ENCODE data around the gene PEX7. TPM values are rescaled to one million over a fixed set of nuclear protein-coding genes. Genes with fewer than 3 reads are reported as not detected.
"Not testable (repeated sequence)": the region's sequence is repeated elsewhere in the genome, so short reads cannot be mapped to it uniquely, and the experiment has no call there.

The PEX7 gene
- total and polyA plus RNA-seq, 2 experiments from 2014 or later, result 13.7 to 15.7 TPM

- peaks cover 13% of the 10 kb centered on the region for H3K4me1 ChIP-seq (ENCODE audit: low read depth)
- H3K4me3 ChIP-seq, result no peak overlapping the region
- H3K9me3 ChIP-seq (ENCODE audit: low read depth), result no peaks in the 10 kb centered on the region
- no peak for TF ChIP-seq CTCF (IDR thresholded peaks at IDR 0.05; ENCODE audit: low read depth, low read length)
- no peaks in the 10 kb centered on the region for H3K27me3 ChIP-seq
- no peaks in the 10 kb centered on the region for H3K36me3 ChIP-seq
- no peak for DNase-seq (ENCODE audit: low read depth in 1 of 2, low spot score in 1 of 2)
- no peak overlapping the region for H3K27ac ChIP-seq
Observed at GRCh38 chr6:136895901-136896300, 73.5 kb downstream of the PEX7 start.

DNA sequence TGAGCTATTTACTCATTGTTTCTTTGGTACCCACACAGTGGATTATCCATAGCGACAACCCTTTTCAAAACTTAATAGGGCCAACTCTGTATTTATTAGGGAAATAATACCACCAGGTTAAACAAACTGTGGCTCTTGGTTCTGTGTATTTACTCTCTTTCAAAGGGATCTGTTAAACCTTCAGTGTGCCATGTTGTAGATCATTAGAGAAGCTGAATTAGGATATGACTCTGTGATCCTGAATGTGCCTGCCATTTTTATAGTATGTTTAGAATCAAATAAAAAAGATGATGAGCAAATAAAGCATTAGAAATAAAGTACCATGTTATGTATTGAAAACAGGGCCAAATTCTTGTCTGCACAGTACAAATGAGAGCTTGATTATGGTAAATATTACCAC lies 74.7 kb downstream of the PEX7 start:
- Histone ChIP-seq H3K4me1 (ENCODE audit: low read depth) (peaks cover 10% of the 10 kb centered on the region), H3K36me3 (no peaks in the 10 kb centered on the region), H3K27ac (no peak overlapping the region), H3K27me3 (no peaks in the 10 kb centered on the region), H3K9me3 (ENCODE audit: low read depth) (no peaks in the 10 kb centered on the region), H3K4me3 (no peak overlapping the region)
- no peak for TF ChIP-seq CTCF (IDR thresholded peaks at IDR 0.05; ENCODE audit: low read depth, low read length)
- no peak for DNase-seq (ENCODE audit: low read depth in 1 of 2, low spot score in 1 of 2)

- no peaks in the 10 kb centered on the region for H3K9me3 ChIP-seq (ENCODE audit: low read depth)
- no peak overlapping the region for H3K4me3 ChIP-seq
- no peaks in the 10 kb centered on the region for H3K36me3 ChIP-seq
- no peaks in the 10 kb centered on the region for H3K4me1 ChIP-seq (ENCODE audit: low read depth)
- no peaks in the 10 kb centered on the region for H3K27me3 ChIP-seq
- DNase-seq (ENCODE audit: low read depth in 1 of 2, low spot score in 1 of 2), result no peak
- no peak for TF ChIP-seq CTCF (IDR thresholded peaks at IDR 0.05; ENCODE audit: low read depth, low read length)
- no peak overlapping the region for H3K27ac ChIP-seq
Observed at GRCh38 chr6:136901212-136901784, 78.9 kb downstream of the PEX7 start.

DNA sequence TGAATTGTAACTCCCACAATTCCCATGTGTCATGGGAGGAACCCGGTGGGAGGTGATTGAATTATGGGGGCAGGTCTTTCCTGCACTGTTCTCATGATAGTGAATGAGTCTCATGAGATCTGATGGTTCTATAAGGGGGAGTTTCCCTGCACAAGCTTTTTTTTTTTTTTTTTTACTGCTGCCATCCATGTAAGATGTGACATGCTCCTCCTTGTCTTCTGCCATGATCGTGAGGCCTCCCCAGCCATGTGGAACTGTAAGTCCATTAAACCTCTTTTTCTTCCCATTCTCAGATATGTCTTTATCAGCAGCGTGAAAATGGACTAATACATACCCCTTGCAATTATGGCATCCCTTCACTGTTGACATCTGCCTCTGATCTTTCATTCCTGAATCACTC lies 82.1 kb downstream of the PEX7 start:
- not testable (repeated sequence) for H3K27me3 ChIP-seq; H3K4me1 ChIP-seq (ENCODE audit: low read depth); H3K27ac ChIP-seq; DNase-seq (ENCODE audit: low read depth in 1 of 2, low spot score in 1 of 2); H3K9me3 ChIP-seq (ENCODE audit: low read depth); H3K36me3 ChIP-seq; H3K4me3 ChIP-seq

GRCh38 chr6:136914947-136915346 lies 92.6 kb downstream of the PEX7 start:
- peaks cover 18% of the 10 kb centered on the region for H3K27me3 ChIP-seq
- H3K27ac ChIP-seq, result no peak overlapping the region
- no peak for TF ChIP-seq CTCF (IDR thresholded peaks at IDR 0.05; ENCODE audit: low read depth, low read length)
- DNase-seq (ENCODE audit: low read depth in 1 of 2, low spot score in 1 of 2), result no peak
- H3K4me1 ChIP-seq (ENCODE audit: low read depth), result peaks cover 12% of the 10 kb centered on the region
- H3K36me3 ChIP-seq, result no peaks in the 10 kb centered on the region
- H3K4me3 ChIP-seq, result no peak overlapping the region
- no peaks in the 10 kb centered on the region for H3K9me3 ChIP-seq (ENCODE audit: low read depth)

DNA sequence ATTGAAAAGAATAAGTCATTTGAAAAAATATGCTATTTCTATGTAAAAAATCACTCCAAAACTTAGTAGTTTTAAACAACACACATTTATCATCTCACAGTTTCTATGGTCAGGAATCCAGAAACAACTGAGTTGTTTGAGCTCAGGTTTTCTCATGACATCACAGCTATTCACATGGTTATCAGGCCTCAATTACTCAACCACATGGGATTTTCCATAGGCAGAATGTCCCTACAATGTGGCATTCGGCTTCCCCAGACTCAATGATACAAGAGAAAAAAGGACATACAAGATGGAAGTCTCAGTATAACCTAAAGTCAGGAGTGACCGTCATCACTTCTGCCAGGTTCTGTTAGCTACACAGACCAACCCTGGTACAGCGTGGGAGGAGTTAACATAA lies 96.3 kb downstream of the PEX7 start:
- Histone ChIP-seq H3K36me3 (no peaks in the 10 kb centered on the region), H3K9me3 (ENCODE audit: low read depth) (no peaks in the 10 kb centered on the region), H3K27ac (no peak overlapping the region), H3K4me1 (ENCODE audit: low read depth) (no peaks in the 10 kb centered on the region), H3K27me3 (peaks cover 56% of the 10 kb centered on the region), H3K4me3 (no peak overlapping the region)
- no peak for DNase-seq (ENCODE audit: low read depth in 1 of 2, low spot score in 1 of 2)
- TF ChIP-seq CTCF (IDR thresholded peaks at IDR 0.05; ENCODE audit: low read depth, low read length), result no peak
